NCI-H2196 treated with DMSO at 0.1 percent for 48 hours (cell line): ENCODE data around the gene NHLH2.

ENCODE experiments used
- DNase-seq: peaks from one replicate; lab custom pipeline; 2025; ENCODE audit not compliant: unreplicated experiment; lab: John Stamatoyannopoulos, UW

Gene NHLH2

GRCh38 chr1:115838431-115839028 is 2.4 kb downstream of the NHLH2 start:
- no peak for DNase-seq

GRCh38 chr1:115837740-115838421 is 3.0 kb downstream of the NHLH2 start:
- DNase-seq = no peak

DNA sequence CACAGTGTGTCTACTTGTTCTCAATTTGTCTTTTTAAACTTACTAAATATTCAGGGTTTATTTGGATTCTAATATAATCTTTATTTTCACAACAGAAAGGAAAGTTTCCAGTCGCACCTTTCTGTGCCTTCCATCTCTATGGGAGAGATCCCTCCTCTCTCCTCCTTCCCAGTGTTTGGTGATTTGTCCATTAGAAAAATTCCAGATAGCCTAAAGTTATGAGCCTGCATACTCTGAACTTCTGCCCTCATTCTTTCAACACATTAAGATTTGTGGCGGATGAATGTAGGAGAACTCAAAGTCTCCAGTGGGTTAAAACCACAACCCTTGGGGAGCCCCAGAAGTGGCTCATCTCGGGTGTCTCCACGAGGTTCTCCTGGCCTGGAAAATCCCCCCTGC is 3.6 kb downstream of the NHLH2 start:
- no peak for DNase-seq

- DNase-seq = no peak
These were observed 7.1 kb downstream of the NHLH2 start for GRCh38 chr1:115833856-115834255.

DNA sequence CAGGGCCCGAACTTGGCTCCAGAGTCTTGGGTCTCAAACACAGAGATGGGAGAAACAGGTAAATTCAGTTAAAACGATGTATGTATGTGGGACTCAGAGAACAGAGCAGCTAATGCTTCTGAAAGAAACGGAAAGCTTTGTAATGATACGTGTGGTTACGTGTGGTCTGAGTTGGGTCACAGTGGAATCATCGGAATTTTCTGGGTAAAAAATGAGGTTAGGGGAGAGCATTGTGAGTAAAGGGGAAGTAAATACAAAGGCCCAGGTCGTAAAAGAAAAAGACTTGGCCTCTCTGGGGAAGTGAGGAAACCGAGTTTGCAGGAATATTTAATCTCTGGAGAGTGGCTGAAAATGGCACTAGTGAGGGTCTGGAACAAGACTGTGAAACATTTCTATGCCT is 8.3 kb downstream of the NHLH2 start:
- no peak for DNase-seq

DNA sequence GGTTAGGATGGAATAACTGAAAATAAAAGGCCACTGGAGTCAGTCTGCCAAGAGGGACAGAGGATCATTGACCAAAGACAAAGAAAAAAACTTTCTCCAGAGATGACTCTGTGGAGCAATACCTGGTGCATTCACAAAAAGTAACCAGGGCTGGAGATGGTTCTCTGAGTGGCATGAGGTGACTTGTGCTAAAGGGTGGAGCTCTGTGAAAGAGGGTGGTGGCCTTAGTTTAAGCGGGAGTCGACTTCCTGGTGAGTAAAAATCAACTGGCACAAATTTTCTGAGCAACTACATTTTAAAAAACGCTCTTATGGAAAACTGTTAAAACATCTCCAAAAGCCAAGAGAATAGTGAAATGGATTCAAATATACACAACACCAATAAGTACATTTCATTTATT is 10.0 kb downstream of the NHLH2 start:
- no peak for DNase-seq

DNA sequence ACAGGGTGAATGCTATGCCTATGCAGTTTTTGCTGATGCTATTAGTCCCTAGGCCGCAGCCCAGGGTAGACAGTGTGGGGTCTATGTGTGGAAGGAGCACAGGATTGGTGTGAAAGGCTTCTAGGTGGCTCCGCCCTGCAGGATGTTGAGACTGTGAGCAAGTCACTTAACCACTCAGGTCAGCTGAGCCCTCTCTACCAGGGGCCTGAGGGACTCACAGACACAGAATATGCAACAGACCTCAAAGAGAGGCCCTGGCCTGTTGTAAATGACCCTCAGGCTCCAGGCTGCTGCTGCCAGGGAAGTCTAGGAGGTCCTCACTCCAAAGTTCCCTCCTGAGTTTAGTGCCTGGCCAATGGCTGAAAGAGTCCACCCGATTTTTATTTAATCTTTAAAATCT is 11.0 kb downstream of the NHLH2 start:
- no peak for DNase-seq

DNA sequence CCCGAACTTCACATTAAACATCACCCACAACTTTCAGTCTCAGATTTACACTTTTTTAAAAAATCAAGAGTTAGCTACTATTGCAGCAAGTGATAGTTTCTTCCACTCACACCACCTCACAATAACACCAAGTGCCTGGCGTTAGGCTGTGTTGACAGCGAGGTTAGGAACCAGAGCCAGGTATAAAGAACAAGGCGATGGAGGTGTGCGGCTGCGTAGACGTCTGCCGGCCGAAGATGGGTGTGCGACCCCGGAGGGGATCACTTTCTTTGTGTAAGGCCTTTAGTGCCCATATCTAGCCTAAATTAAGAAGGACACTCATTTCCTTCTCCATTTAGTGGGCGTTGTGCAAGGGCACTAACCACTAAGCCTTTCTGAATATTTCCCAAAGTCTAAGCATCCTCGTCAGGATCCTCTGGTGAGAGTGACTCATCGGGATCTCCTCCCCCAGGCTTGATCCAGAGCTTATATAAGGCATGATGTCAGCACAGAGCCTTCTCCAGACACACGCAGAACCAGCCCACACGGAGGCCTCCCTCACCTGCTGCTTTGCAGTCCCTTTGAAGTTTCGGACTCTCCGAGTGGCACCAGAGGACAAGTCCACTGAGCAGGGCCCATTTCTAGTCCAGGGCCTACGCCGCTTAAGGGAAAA is 11.8 kb downstream of the NHLH2 start:
- DNase-seq = no peak

- no peak for DNase-seq
These were observed 12.6 kb downstream of the NHLH2 start for GRCh38 chr1:115828101-115829022.

- no peak for DNase-seq
These were observed 13.4 kb downstream of the NHLH2 start for GRCh38 chr1:115827452-115828044.

DNA sequence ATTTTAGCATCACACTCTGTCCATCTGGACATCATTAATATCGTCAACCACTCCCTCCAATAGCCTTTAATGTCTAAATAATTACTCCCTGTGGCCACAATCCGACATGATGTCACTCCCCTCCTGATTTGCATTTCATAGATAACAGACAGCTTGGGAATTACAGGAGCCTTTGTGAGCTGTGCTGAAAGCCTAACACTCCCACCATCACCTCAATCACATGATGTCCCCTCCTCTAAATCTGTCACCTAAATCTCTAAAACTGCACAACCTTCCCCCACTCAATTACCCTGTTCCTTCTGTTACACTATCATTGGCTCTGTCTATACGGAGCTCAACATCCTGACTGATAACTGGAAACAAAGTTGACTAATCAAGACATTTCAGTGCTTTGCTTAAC is 14.3 kb downstream of the NHLH2 start:
- DNase-seq = no peak

- no peak for DNase-seq
These were observed 18.8 kb downstream of the NHLH2 start for GRCh38 chr1:115822117-115822516.

DNA sequence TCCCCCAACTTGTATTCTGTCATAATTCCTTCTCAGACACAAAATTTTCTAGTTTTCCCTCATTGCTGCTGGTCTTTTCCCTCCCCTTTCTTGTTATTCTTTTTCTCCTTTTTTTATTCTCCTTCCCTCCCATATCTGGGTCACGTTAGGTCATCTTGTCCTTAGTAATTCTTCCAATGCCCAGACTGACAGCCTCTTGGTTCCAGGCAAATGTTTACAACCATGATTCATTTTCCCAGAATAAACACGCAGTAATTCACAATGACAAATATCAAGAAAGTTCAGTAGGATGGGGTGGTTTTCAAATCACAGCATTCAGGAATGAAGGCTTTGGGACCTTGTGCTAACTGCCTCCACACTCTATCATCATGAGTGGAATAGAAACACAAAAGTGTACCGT is 25.2 kb downstream of the NHLH2 start:
- DNase-seq = no peak

- no peak for DNase-seq
These were observed 26.1 kb downstream of the NHLH2 start for GRCh38 chr1:115814685-115815398.

- DNase-seq = no peak
These were observed 27.2 kb downstream of the NHLH2 start for GRCh38 chr1:115813727-115814126.

DNA sequence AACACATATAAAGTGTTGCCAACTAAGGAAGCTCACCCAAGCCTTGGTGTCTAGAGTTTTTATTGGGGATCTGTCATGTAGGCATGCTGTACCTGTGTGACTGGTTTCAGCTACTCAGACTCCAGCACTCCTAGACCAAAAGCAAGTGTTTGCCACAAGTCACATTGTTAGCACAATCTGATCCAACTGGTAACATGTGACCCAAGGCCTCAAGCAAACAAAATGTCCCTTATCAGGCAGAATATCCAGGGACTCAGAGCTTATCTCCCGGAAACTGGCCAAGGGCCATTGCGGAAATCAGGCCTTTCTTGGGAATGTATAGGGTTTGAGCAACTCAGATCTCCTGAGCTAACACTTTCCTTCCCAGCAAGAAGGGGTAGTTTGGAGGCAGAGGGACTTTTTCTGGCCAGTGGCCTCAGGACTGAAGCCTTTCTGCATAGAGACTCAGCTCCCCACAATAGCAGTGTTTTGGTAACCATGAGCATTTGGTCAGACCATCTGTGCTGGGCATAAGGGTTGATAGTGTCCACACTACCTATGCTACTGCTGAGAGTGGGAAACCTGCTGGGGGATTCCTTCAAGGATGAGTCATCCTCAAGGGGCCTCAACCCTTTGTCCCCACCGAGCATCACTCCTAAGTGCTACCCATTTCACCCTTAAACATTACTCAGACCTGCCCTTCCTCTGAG is 29.6 kb downstream of the NHLH2 start:
- DNase-seq = no peak

DNA sequence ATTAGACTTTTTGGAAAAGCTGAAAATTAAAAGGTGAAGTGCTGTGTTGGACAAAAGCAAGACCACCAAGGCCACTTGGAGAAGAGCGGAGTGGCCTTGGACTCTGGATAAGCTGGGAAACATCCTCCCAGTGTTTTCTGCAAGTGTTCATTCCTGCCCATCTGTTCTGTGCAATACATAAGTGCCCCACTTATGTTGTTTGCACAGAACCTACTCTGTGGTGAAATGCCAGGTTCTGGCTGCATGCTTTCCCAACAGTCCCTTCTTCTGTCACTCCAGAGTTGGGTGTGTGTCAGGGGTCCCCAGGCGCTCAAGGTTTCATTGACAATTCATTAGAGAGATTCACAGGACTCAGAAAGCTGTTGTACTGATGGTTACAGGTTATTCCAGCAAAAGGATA is 30.3 kb downstream of the NHLH2 start:
- DNase-seq = no peak

GRCh38 chr1:115809847-115810246 is 31.1 kb downstream of the NHLH2 start:
- DNase-seq = no peak

DNA sequence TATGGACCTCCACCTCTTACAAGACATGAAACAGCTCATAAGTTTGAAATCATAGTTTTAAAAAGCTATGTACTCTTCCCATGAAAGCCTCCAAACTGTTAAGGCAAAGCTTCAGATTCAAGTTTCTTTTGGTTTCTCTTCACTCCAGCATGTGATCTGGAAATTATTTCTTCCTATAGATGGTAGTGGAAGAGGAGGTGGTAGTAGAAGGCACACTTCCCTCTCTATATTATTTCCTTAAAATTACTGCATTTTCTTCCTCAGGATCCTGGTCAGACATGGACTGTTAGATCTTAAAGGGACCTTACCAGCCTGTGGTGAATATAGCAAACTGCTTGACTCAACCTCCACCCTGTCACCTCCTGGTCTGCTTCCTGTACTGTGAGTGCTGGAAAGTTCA is 31.9 kb downstream of the NHLH2 start:
- DNase-seq = no peak

DNA sequence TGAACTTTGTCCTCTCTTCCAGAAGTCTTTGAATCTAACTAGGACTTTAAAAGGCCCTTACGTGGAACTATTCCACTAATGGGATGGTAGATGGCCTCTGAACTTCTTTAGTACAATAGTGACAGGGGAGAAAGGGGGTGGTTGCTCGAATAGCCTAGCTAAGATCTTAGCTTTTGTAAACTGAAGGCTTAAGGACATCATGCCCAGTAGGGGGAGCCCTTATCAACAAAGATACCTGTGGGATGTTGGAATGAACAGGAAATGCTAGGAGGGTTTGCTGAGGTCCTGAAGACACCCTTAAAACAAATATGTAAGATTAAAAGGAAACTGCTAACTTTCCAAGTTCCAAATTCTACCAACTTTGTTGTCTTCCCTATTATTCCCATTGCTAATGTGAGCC is 33.2 kb downstream of the NHLH2 start:
- DNase-seq = no peak
